GM18511 (cell line): ENCODE measurements around the gene MAPKAP1.
A peak's percentile ranks its signal among the peaks of the same experiment; 100 is the strongest.

Experiments used
- ATAC-seq: cut with Tn5 transposase; IDR thresholded peaks from one replicate; pipeline ENCODE4 v1.9.1; 2021; ENCODE audit warnings: mild to moderate bottlenecking, moderate library complexity; ENCODE audit not compliant: unreplicated experiment

Gene MAPKAP1

GRCh38 chr9:125679597-125680189 lies 27.3 kb downstream of the MAPKAP1 start:
- no peak for ATAC-seq

GRCh38 chr9:125674981-125675973 lies 31.7 kb downstream of the MAPKAP1 start:
- ATAC-seq = no peak

GRCh38 chr9:125672876-125673275 lies 34.1 kb downstream of the MAPKAP1 start:
- ATAC-seq = no peak

GRCh38 chr9:125663127-125663526 lies 43.9 kb downstream of the MAPKAP1 start:
- ATAC-seq = no peak

GRCh38 chr9:125660557-125660956 lies 46.5 kb downstream of the MAPKAP1 start:
- ATAC-seq = no peak

GRCh38 chr9:125659954-125660353 lies 47.1 kb downstream of the MAPKAP1 start:
- peak; percentile 50 for ATAC-seq

GRCh38 chr9:125659201-125659840 lies 47.7 kb downstream of the MAPKAP1 start:
- peak; percentile 20 for ATAC-seq

GRCh38 chr9:125656560-125656959 lies 50.4 kb downstream of the MAPKAP1 start:
- ATAC-seq = no peak

GRCh38 chr9:125655691-125656410 lies 51.2 kb downstream of the MAPKAP1 start:
- no peak for ATAC-seq

- no peak for ATAC-seq
Measured at GRCh38 chr9:125655066-125655633, 51.9 kb downstream of the MAPKAP1 start.

GRCh38 chr9:125654121-125654520 lies 52.9 kb downstream of the MAPKAP1 start:
- no peak for ATAC-seq

- ATAC-seq = no peak
Measured at GRCh38 chr9:125653325-125653724, 53.7 kb downstream of the MAPKAP1 start.

- ATAC-seq = no peak
Measured at GRCh38 chr9:125652759-125653158, 54.2 kb downstream of the MAPKAP1 start.

GRCh38 chr9:125652233-125652594 lies 54.8 kb downstream of the MAPKAP1 start:
- ATAC-seq = no peak

GRCh38 chr9:125651576-125652232 lies 55.3 kb downstream of the MAPKAP1 start:
- ATAC-seq = no peak

GRCh38 chr9:125650271-125650737 lies 56.7 kb downstream of the MAPKAP1 start:
- ATAC-seq = peak; percentile 72

GRCh38 chr9:125649826-125650225 lies 57.2 kb downstream of the MAPKAP1 start:
- no peak for ATAC-seq

GRCh38 chr9:125649315-125649714 lies 57.7 kb downstream of the MAPKAP1 start:
- no peak for ATAC-seq

GRCh38 chr9:125648294-125648693 lies 58.7 kb downstream of the MAPKAP1 start:
- ATAC-seq = no peak

- ATAC-seq = no peak
Measured at GRCh38 chr9:125646621-125647100, 60.3 kb downstream of the MAPKAP1 start.
